Transverse colon (tissue), 3 donors: ENCODE measurements around the gene ARHGAP10.

Experiments used
- EP300 ChIP-seq: sonication (generic); formaldehyde crosslinking; IDR thresholded peaks from one replicate; pipeline ENCODE4 v1.6.1; 2017; ENCODE audit warnings: antibody characterized with exemption, low read depth
- TF ChIP-seq, protein P1 (sequence below), 5 experiments: fragments of 200-600 bp in 3 of 5; fragments of 450-650 bp in 2 of 5; sonication (generic) in 3 of 5; IDR thresholded peaks; 1 replicate in 2 of 5; 2 replicates in 3 of 5; pipeline ENCODE4 v1.5.1; 2016 to 2017; ENCODE audit warnings: antibody characterized with exemption in 5 of 5, inconsistent platforms in 3 of 5, mild to moderate bottlenecking in 2 of 5, moderate library complexity in 1 of 5

DNA sequence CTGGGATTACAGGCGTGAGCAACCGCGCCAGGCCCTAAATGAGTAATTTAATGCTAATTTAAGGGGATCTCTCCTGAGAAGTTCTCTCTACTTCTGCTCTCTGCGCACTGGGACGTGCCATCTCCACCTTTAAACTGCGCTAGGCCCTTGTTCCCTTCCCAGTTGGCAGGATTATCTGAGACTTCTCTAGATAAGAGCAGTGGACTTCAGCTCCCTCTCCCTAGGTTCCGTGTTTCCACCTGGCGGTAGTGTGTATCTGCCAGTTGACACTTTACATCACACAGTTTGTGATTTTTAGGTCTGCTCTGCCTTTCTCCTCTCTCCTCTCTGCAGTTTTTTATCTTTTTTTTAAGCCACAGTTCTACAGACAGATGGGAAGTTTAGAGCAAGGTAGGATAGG is 40.2 kb downstream of the ARHGAP10 start:
- no peak for TF ChIP-seq EP300
- TF ChIP-seq, protein P1, sequence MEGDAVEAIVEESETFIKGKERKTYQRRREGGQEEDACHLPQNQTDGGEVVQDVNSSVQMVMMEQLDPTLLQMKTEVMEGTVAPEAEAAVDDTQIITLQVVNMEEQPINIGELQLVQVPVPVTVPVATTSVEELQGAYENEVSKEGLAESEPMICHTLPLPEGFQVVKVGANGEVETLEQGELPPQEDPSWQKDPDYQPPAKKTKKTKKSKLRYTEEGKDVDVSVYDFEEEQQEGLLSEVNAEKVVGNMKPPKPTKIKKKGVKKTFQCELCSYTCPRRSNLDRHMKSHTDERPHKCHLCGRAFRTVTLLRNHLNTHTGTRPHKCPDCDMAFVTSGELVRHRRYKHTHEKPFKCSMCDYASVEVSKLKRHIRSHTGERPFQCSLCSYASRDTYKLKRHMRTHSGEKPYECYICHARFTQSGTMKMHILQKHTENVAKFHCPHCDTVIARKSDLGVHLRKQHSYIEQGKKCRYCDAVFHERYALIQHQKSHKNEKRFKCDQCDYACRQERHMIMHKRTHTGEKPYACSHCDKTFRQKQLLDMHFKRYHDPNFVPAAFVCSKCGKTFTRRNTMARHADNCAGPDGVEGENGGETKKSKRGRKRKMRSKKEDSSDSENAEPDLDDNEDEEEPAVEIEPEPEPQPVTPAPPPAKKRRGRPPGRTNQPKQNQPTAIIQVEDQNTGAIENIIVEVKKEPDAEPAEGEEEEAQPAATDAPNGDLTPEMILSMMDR (IDR thresholded peaks at IDR 0.05), result no peak
